ENCODE measurements around the gene BAIAP2.

GRCh38 chr17:81147701-81148100 lies 112.8 kb downstream of the BAIAP2 start:
- no peak for TF ChIP-seq RAD21 (conservative IDR thresholded peaks at IDR 0.05 in 1 of 2, IDR thresholded peaks at IDR 0.05 in 1 of 2)
- no peak for TF ChIP-seq PBX3 (IDR thresholded peaks at IDR 0.05)
- TF ChIP-seq CTCF (IDR thresholded peaks at IDR 0.05), result no peak
- no peak for TF ChIP-seq HOXA7 (CRISPR knock-in tag; IDR thresholded peaks at IDR 0.05)
- no peak for TF ChIP-seq POLR2AphosphoS2 (conservative IDR thresholded peaks at IDR 0.05; ENCODE audit: low read length)
- TF ChIP-seq ZFP36 (IDR thresholded peaks at IDR 0.05; ENCODE audit: borderline replicate concordance, partially characterized antibody), result no peak

Data from A549 (cell line).